PC-3 (cell line): ENCODE results near the gene CBFA2T3.

ENCODE experiments used
- CTCF ChIP-seq: fragments of 300-600 bp; sonication (generic); conservative IDR thresholded peaks from 2 replicates; pipeline ENCODE4 v1.5.1; 2017; ENCODE audit warnings: antibody characterized with exemption, low read depth, mild to moderate bottlenecking, low read length
- EZH2 ChIP-seq: fragments of 300-600 bp; sonication (generic); IDR thresholded peaks from one replicate; pipeline ENCODE4 v1.6.1; 2017; ENCODE audit warnings: antibody characterized with exemption, mild to moderate bottlenecking, low read length; ENCODE audit not compliant: unreplicated experiment

- TF ChIP-seq CTCF (no peak), EZH2 (no peak)
Measured at GRCh38 chr16:88871730-88872416, 105.1 kb downstream of the CBFA2T3 start.
